ENCODE measurements around the gene DCHS2.

DCHS2 gene

GRCh38 chr4:154475820-154476219 lies 15.8 kb downstream of the DCHS2 start:
- no peak for TF ChIP-seq SIN3A (IDR thresholded peaks at IDR 0.05; ENCODE audit: borderline replicate concordance, insufficient read depth, low read length)

- TF ChIP-seq, protein P1, sequence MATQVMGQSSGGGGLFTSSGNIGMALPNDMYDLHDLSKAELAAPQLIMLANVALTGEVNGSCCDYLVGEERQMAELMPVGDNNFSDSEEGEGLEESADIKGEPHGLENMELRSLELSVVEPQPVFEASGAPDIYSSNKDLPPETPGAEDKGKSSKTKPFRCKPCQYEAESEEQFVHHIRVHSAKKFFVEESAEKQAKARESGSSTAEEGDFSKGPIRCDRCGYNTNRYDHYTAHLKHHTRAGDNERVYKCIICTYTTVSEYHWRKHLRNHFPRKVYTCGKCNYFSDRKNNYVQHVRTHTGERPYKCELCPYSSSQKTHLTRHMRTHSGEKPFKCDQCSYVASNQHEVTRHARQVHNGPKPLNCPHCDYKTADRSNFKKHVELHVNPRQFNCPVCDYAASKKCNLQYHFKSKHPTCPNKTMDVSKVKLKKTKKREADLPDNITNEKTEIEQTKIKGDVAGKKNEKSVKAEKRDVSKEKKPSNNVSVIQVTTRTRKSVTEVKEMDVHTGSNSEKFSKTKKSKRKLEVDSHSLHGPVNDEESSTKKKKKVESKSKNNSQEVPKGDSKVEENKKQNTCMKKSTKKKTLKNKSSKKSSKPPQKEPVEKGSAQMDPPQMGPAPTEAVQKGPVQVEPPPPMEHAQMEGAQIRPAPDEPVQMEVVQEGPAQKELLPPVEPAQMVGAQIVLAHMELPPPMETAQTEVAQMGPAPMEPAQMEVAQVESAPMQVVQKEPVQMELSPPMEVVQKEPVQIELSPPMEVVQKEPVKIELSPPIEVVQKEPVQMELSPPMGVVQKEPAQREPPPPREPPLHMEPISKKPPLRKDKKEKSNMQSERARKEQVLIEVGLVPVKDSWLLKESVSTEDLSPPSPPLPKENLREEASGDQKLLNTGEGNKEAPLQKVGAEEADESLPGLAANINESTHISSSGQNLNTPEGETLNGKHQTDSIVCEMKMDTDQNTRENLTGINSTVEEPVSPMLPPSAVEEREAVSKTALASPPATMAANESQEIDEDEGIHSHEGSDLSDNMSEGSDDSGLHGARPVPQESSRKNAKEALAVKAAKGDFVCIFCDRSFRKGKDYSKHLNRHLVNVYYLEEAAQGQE (IDR thresholded peaks at IDR 0.05; ENCODE audit: insufficient read depth in 1 of 2, low read depth in 2 of 2, low read length in 2 of 2): no peak
- no peak for TF ChIP-seq FOXP2 (optimal IDR thresholded peaks at IDR 0.05; ENCODE audit: borderline replicate concordance, extremely low read depth, extremely low read length, insufficient read depth)
- no peak for TF ChIP-seq POLR2AphosphoS5 (IDR thresholded peaks at IDR 0.05; ENCODE audit: low read depth, low read length)
- no peak for TF ChIP-seq SIN3A (IDR thresholded peaks at IDR 0.05; ENCODE audit: borderline replicate concordance, insufficient read depth, low read length)
- no peak for TF ChIP-seq TAF1 (IDR thresholded peaks at IDR 0.05; ENCODE audit: borderline replicate concordance, insufficient read depth, low read length)
Measured at GRCh38 chr4:154473497-154473896, 18.1 kb downstream of the DCHS2 start.

DNA sequence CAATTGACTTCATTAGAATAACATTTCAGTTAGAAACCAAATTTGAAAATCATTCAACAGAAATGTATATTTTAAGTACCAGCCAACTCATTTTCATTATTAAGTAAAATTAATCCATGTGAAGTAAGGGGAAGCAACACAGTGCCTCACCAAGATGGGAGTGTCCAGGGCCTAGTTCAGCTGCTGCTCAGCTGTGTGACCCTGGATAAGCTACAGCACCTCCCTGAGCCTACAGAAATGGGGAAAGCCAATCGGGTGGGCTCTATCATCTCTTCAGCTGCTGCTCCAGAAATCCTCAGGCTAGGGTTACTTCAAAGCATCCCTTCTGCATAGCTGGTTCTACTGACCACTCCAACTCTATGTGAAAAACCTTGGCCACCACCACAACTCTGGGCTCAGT lies 18.7 kb downstream of the DCHS2 start:
- TF ChIP-seq TAF1 (IDR thresholded peaks at IDR 0.05; ENCODE audit: borderline replicate concordance, insufficient read depth, low read length): no peak
- no peak for TF ChIP-seq POLR2AphosphoS5 (IDR thresholded peaks at IDR 0.05; ENCODE audit: low read depth, low read length)
- TF ChIP-seq, protein P1 (IDR thresholded peaks at IDR 0.05; ENCODE audit: insufficient read depth in 1 of 2, low read depth in 2 of 2, low read length in 2 of 2): no peak
- no peak for TF ChIP-seq SIN3A (IDR thresholded peaks at IDR 0.05; ENCODE audit: borderline replicate concordance, insufficient read depth, low read length)
- TF ChIP-seq FOXP2 (optimal IDR thresholded peaks at IDR 0.05; ENCODE audit: borderline replicate concordance, extremely low read depth, extremely low read length, insufficient read depth): no peak

DNA sequence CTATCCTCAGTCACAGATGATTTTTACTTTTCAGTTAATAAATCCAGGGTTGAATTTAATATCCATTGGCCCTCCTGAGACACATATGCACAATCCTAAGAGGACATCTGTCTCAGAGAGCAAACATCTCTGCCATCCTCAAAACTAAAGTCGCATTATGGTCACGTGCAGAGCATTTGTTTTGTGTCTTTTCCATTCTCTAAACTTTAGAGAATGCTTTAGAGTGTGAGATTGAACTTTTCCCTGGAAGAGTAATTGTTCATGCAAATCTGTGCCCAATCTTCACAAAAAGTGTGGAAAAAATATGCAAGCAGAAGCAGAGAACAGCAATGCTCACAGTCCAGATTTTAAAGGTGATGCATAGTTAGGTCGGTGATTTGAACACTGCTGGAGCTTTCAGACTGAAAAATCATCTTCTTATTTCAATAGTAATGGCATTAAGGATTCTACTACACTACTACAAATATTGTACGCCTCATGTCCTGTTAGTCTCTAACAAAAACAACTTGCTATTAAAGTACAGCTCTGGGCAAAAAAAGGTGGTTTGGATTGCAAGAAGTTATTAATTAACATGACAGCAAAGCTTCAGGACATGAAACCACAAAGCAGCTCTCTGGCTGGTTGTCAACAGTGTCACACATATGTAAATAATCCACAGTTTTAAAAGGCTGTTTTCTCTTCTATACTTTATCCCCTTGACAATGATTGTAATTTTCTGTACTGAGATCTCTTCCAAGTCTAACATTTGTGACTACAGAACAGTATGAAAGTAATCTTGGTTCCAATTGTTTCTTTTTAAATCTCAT lies 19.9 kb downstream of the DCHS2 start:
- TF ChIP-seq TAF1 (IDR thresholded peaks at IDR 0.05; ENCODE audit: borderline replicate concordance, insufficient read depth, low read length) (no peak), POLR2AphosphoS5 (IDR thresholded peaks at IDR 0.05; ENCODE audit: low read depth, low read length) (no peak)

- TF ChIP-seq POLR2AphosphoS5 (IDR thresholded peaks at IDR 0.05; ENCODE audit: low read depth, low read length) (no peak), TAF1 (IDR thresholded peaks at IDR 0.05; ENCODE audit: borderline replicate concordance, insufficient read depth, low read length) (no peak), SIN3A (IDR thresholded peaks at IDR 0.05; ENCODE audit: borderline replicate concordance, insufficient read depth, low read length) (no peak), FOXP2 (optimal IDR thresholded peaks at IDR 0.05; ENCODE audit: borderline replicate concordance, extremely low read depth, extremely low read length, insufficient read depth) (no peak)
- TF ChIP-seq, protein P1 (IDR thresholded peaks at IDR 0.05; ENCODE audit: insufficient read depth in 1 of 2, low read depth in 2 of 2, low read length in 2 of 2): no peak
Measured at GRCh38 chr4:154471032-154471431, 20.6 kb downstream of the DCHS2 start.

GRCh38 chr4:154467886-154468285 lies 23.7 kb downstream of the DCHS2 start:
- no peak for TF ChIP-seq SIN3A (IDR thresholded peaks at IDR 0.05; ENCODE audit: borderline replicate concordance, insufficient read depth, low read length)
- TF ChIP-seq, protein P1 (IDR thresholded peaks at IDR 0.05; ENCODE audit: insufficient read depth in 1 of 2, low read depth in 2 of 2, low read length in 2 of 2): no peak
